HFFc6 (cell line): ENCODE results near the gene FZD4. TPM values are rescaled to one million over a fixed set of nuclear protein-coding genes. Genes with fewer than 3 reads are reported as not detected.

ENCODE experiments used
- DNase-seq: peaks from one replicate; pipeline ENCODE4 v3.0.0-alpha.2; 2018
- H3K27ac Mint-ChIP-seq: 2 replicates; pipeline ENCODE4 v1.8.0; 2020; ENCODE audit warnings: mild to moderate bottlenecking, mixed read lengths
- H3K27me3 Mint-ChIP-seq: 2 replicates; pipeline ENCODE4 v1.8.0; 2021; ENCODE audit warnings: mild to moderate bottlenecking, moderate library complexity, mixed read lengths; ENCODE audit not compliant: insufficient read depth
- H3K36me3 Mint-ChIP-seq: 2 replicates; pipeline ENCODE4 v1.8.0; 2021; ENCODE audit warnings: low read depth, mixed read lengths
- H3K4me1 Mint-ChIP-seq: 2 replicates; pipeline ENCODE4 v1.8.0; 2020; ENCODE audit warnings: low read depth, mixed read lengths
- H3K4me3 Mint-ChIP-seq: 2 replicates; pipeline ENCODE4 v1.8.0; 2020; ENCODE audit warnings: mild to moderate bottlenecking, moderate library complexity, mixed read lengths
- H3K9me3 Mint-ChIP-seq: 2 replicates; pipeline ENCODE4 v1.8.0; 2020; ENCODE audit warnings: mild to moderate bottlenecking, mixed read lengths
- CTCF ChIP-seq: fragments of 200-600 bp; sonication (generic); IDR thresholded peaks from 2 replicates; pipeline ENCODE4 v1.5.0; 2021; ENCODE audit warnings: antibody characterized with exemption, mild to moderate bottlenecking
- total RNA-seq, 6 experiments: library from RNA; stranded (reverse); fragmentation: NEBNext Ultra II Directional; extraction: Animal tissue kit (Norgen Biotek cat#: 25700); gene quantifications; 2 replicates in 1 of 6; 3 replicates in 5 of 6; pipeline ENCODE4 v1.2.3, GENCODE V29; 2021

Gene FZD4
- total RNA-seq, 6 experiments from 2014 or later = 11.0 to 13.8 (median 12.7) TPM

GRCh38 chr11:86926975-86927374, 28.2 kb downstream of the FZD4 start:
- Mint-ChIP-seq H3K4me1 (peaks cover 33% of the 10 kb centered on the region), H3K9me3 (no peaks in the 10 kb centered on the region), H3K27me3 (peaks cover 1% of the 10 kb centered on the region; the same call in 1 of the 2 replicates), H3K27ac (no peak overlapping the region), H3K4me3 (no peak overlapping the region), H3K36me3 (no peaks in the 10 kb centered on the region)
- no peak for DNase-seq
- TF ChIP-seq CTCF = no peak

GRCh38 chr11:86923999-86924766, 31.0 kb downstream of the FZD4 start:
- no peak for DNase-seq
- H3K27me3 Mint-ChIP-seq = no peaks in the 10 kb centered on the region; the same call in 1 of the 2 replicates
- no peak for TF ChIP-seq CTCF
- H3K36me3 Mint-ChIP-seq = no peaks in the 10 kb centered on the region
- H3K4me3 Mint-ChIP-seq = no peak overlapping the region
- no peaks in the 10 kb centered on the region for H3K9me3 Mint-ChIP-seq
- H3K27ac Mint-ChIP-seq = no peak overlapping the region
- peaks cover 19% of the 10 kb centered on the region for H3K4me1 Mint-ChIP-seq

GRCh38 chr11:86922225-86922624, 33.0 kb downstream of the FZD4 start:
- Mint-ChIP-seq H3K27me3 (no peaks in the 10 kb centered on the region; the same call in 1 of the 2 replicates), H3K36me3 (no peaks in the 10 kb centered on the region), H3K9me3 (no peaks in the 10 kb centered on the region), H3K4me3 (no peak overlapping the region), H3K27ac (no peak overlapping the region), H3K4me1 (peaks cover 31% of the 10 kb centered on the region)
- no peak for DNase-seq
- no peak for TF ChIP-seq CTCF

- Mint-ChIP-seq H3K9me3 (no peaks in the 10 kb centered on the region), H3K4me3 (no peak overlapping the region), H3K27ac (peak overlapping the region; percentile 28; the same call in 1 of the 2 replicates), H3K4me1 (peaks cover 47% of the 10 kb centered on the region), H3K27me3 (no peaks in the 10 kb centered on the region; the same call in 1 of the 2 replicates), H3K36me3 (no peaks in the 10 kb centered on the region)
- DNase-seq = peak; percentile 68
- peak; percentile 88 for TF ChIP-seq CTCF
Measured at GRCh38 chr11:86919557-86920210, 35.5 kb downstream of the FZD4 start.

GRCh38 chr11:86918973-86919372, 36.2 kb downstream of the FZD4 start:
- DNase-seq = no peak
- Mint-ChIP-seq H3K27me3 (no peaks in the 10 kb centered on the region; the same call in 1 of the 2 replicates), H3K9me3 (no peaks in the 10 kb centered on the region), H3K4me1 (peaks cover 45% of the 10 kb centered on the region), H3K27ac (peak overlapping the region; percentile 15; the same call in 1 of the 2 replicates), H3K36me3 (no peaks in the 10 kb centered on the region), H3K4me3 (no peak overlapping the region)
- no peak for TF ChIP-seq CTCF
